GM12874 (cell line): Measurements from ENCODE around the gene MTTP.

Experiments used
- CTCF ChIP-seq: IDR thresholded peaks from 2 replicates; pipeline ENCODE4 v1.5.1; 2011; ENCODE audit warnings: low read depth, mild to moderate bottlenecking, control low read depth, low read length, moderate library complexity; ENCODE audit not compliant: insufficient read depth

The MTTP gene

GRCh38 chr4:99642725-99643489, 68.3 kb downstream of the MTTP start:
- TF ChIP-seq CTCF: no peak

GRCh38 chr4:99644453-99644852, 69.8 kb downstream of the MTTP start:
- no peak for TF ChIP-seq CTCF

- TF ChIP-seq CTCF: no peak
Measured at GRCh38 chr4:99645036-99645435, 70.4 kb downstream of the MTTP start.

- TF ChIP-seq CTCF: no peak
Measured at GRCh38 chr4:99645638-99646037, 71.0 kb downstream of the MTTP start.

GRCh38 chr4:99647071-99647470, 72.4 kb downstream of the MTTP start:
- TF ChIP-seq CTCF: no peak

- TF ChIP-seq CTCF: no peak
Measured at GRCh38 chr4:99648321-99648720, 73.7 kb downstream of the MTTP start.

- no peak for TF ChIP-seq CTCF
Measured at GRCh38 chr4:99649208-99649607, 74.6 kb downstream of the MTTP start.
